ENCODE data around the gene KLHL29.

Gene KLHL29

DNA sequence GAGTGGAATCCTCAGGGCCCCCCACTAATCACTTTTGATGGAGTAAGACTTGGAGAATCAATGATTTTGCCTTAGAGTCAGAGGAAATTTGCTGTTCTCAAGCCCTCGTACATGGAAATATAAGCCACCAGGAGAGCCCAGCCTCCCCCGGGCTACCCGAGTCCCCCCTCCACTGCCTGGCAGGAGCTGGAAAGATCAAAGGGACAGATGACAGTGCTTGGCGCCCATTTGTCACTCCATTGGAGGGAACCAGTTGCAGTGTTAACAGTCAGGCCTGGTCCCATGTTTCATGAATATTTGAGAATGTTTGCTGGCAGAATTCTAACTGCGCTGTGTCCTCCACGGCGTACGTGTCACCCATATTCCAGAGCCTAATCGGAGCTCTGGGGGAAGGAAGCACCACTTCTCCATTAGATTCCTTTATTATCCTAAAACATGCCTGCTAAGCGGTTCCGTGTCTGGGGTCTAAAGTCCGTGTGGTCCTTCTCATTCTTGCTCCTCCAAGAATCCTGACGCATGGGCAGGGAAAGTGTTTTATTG, 202.4 kb downstream of the KLHL29 start:
- H3K27ac ChIP-seq, result no peak overlapping the region
- ChIA-PET CTCF (no interaction called here), POLR2A (ENCODE audit: low non-redundant PET) (no interaction called here)
- DNase-seq (ENCODE audit: low spot score), result no peak
- TF ChIP-seq, protein P1, sequence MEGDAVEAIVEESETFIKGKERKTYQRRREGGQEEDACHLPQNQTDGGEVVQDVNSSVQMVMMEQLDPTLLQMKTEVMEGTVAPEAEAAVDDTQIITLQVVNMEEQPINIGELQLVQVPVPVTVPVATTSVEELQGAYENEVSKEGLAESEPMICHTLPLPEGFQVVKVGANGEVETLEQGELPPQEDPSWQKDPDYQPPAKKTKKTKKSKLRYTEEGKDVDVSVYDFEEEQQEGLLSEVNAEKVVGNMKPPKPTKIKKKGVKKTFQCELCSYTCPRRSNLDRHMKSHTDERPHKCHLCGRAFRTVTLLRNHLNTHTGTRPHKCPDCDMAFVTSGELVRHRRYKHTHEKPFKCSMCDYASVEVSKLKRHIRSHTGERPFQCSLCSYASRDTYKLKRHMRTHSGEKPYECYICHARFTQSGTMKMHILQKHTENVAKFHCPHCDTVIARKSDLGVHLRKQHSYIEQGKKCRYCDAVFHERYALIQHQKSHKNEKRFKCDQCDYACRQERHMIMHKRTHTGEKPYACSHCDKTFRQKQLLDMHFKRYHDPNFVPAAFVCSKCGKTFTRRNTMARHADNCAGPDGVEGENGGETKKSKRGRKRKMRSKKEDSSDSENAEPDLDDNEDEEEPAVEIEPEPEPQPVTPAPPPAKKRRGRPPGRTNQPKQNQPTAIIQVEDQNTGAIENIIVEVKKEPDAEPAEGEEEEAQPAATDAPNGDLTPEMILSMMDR (conservative IDR thresholded peaks at IDR 0.05; ENCODE audit: low read depth), result no peak

DNA sequence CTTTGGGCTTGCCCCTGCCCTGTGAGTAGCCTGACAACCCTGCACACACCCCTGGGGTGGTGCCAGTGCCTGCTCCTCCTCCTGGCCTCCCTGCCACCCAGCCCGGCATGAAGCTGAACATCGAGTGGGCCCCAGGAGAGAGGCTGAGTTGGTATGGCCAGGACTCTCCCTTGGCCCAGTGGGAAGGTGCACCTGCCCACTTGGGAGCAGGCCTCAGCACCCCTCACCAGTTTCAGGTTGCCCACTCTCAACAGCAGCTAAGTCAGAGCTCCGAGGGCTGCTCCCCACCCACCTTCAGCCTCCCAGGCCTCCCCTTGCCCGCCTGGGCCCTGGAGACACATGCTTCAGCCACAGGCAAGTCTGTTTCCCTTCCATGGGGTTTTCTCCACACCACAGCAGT, 203.1 kb downstream of the KLHL29 start:
- TF ChIP-seq, protein P1 (conservative IDR thresholded peaks at IDR 0.05; ENCODE audit: low read depth), result no peak
- POLR2A ChIA-PET (ENCODE audit: low non-redundant PET), result no interaction called here
- no peak for DNase-seq (ENCODE audit: low spot score)
- no peak overlapping the region for H3K27ac ChIP-seq
- CTCF ChIA-PET, result no interaction called here

DNA sequence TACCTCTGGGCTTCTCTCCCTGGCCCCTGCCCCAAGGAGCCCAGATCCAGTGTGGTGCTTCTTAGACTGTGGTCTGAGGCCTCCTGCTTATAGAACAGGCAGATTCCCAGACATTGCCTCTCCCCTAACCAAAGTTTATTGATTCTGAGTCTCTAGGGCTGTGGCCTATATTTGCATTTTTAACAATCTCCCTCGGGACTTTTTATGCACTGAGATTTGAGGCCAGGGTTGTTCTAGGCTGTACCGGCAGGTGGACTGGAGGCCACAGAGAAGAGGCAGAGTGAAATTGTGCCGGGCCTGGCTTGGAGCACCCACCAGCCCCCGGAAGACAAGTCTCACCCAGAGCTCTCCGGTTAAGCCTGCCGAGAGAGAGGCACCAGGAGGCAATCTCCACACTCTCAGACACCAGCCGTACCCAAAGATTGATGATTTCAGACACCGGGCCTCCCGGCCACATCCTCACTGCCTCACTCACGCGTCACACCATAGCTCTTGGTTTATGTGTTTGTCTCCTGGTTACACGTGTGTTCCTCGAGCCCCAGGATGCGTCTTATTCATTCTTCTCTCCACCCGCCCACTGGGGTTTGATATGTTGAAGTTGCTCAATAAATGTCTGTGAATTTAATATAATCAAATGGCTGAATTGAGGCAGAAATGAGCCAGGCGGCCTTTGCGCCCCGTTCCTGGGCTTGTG, 203.7 kb downstream of the KLHL29 start:
- ChIA-PET CTCF (interaction anchor here (1.3 kb wide), 1 partner anchor 10 kb away, joined by 3 read pairs; no protein-coding TSS in a partner anchor), POLR2A (ENCODE audit: low non-redundant PET) (no interaction called here)
- TF ChIP-seq, protein P1 (conservative IDR thresholded peaks at IDR 0.05; ENCODE audit: low read depth), result no peak
- H3K27ac ChIP-seq, result no peak overlapping the region
- no peak for DNase-seq (ENCODE audit: low spot score)

DNA sequence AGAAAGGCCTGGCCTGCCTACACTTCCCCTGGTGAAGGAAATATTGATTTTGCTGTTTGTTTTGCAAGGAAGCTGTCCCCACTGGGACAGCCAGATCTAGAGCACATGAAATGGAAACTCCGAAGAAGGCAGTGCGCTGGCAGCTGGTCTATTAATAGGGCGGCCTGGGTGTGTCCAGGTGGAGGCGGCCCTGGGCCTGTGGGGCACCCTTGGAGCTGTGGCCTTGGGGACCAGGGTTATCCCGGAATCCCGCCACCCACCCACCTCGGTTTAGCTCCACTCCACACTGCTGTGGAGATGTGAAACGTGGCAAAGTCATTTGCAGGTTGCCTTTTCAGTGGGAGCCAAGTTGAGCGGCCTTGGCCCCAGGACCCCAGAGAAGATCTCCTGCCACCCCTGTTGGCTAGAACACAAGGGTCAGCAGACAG, 204.3 kb downstream of the KLHL29 start:
- TF ChIP-seq, protein P1 (conservative IDR thresholded peaks at IDR 0.05; ENCODE audit: low read depth), result no peak
- POLR2A ChIA-PET (ENCODE audit: low non-redundant PET), result no interaction called here
- DNase-seq (ENCODE audit: low spot score), result no peak
- CTCF ChIA-PET, result interaction anchor here (1.3 kb wide), 1 partner anchor 10 kb away, joined by 3 read pairs; no protein-coding TSS in a partner anchor
- H3K27ac ChIP-seq, result no peak overlapping the region

DNA sequence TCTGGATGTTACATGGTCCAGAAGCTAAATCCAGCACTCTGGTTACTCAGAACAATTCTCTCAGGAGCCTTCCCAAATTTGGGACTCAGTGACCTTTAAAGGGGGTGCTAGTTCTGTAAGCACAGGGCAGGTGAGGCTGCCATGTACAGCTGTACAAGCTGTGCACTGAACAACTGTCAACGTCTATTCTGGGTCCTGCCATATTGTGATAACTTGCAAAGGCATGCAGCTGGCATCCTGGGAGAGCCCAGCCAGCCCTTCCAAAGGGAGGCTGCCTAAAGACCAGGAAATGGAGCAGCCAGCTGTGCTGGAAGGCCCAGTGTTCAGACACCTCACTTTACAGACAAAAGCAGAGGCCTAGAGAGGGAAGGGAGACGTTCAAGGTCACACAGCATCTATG, 204.8 kb downstream of the KLHL29 start:
- POLR2A ChIA-PET (ENCODE audit: low non-redundant PET), result no interaction called here
- 0 out of 2 replicates have a peak overlapping the region, but pooled peaks have one; percentile 4 for H3K27ac ChIP-seq
- CTCF ChIA-PET, result interaction anchor here (0.7 to 1.3 kb wide), 2 partner anchors 11 to 944 kb away, joined by 3 to 4 read pairs; no protein-coding TSS in a partner anchor
- TF ChIP-seq, protein P1 (conservative IDR thresholded peaks at IDR 0.05; ENCODE audit: low read depth), result no peak
- DNase-seq (ENCODE audit: low spot score), result no peak

DNA sequence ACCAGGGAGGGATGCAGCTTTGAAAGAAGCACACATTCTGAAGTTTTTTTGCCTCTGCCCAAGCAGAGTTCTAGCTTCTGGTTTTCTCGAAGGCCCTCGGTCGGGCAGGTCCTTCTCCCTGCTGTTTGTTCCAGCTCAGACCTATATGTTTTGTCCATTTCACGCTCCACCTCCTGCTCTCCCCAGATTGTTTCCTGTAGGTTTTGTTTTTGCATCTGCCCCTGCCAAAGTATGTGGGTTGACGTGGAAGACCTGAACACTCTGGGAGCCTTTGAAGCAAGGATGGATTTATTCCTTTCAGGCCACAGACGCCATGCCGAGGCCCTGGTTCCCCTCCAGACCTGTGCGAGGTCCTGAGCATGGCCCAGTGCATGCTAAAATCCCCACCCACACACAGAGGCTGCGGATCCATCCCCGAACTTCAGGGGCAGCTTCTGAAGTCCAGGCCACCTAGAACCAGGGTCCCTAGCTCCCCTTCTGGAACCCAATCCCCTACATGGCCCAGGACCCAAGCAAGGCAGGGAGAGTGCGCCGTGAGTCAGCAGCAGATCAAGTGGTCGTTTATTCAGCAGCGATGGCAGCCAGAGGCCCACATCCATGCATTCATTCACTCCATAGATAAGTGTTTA, 205.4 kb downstream of the KLHL29 start:
- no peak for DNase-seq (ENCODE audit: low spot score)
- POLR2A ChIA-PET (ENCODE audit: low non-redundant PET), result no interaction called here
- CTCF ChIA-PET, result interaction anchor here (0.7 to 1.3 kb wide), 2 partner anchors 11 to 944 kb away, joined by 3 to 4 read pairs; no protein-coding TSS in a partner anchor
- H3K27ac ChIP-seq, result 0 out of 2 replicates have a peak overlapping the region, but pooled peaks have one; percentile 4
- TF ChIP-seq, protein P1 (conservative IDR thresholded peaks at IDR 0.05; ENCODE audit: low read depth), result no peak

Measured in RWPE1 (cell line).